Keratinocyte (primary cell): ENCODE results near the gene SCAMP4. TPM values are rescaled to one million over a fixed set of nuclear protein-coding genes. Genes with fewer than 3 reads are reported as not detected.
A peak's percentile ranks its signal among the peaks of the same experiment; 100 is the strongest.
"Not testable (repeated sequence)": the region's sequence is repeated elsewhere in the genome, so short reads cannot be mapped to it uniquely, and the experiment has no call there.

ENCODE experiments used
- DNase-seq: peaks from one replicate; pipeline ENCODE4 v3.0.0-alpha.2; 2011; ENCODE audit warnings: low read depth, missing footprints, low spot score
- FAIRE-seq: peaks from 2 replicates; lab custom pipeline; 2011; peaks lifted over from hg19 to GRCh38; lab: Jason Lieb, UNC
- H2AFZ ChIP-seq: 2 replicates; pipeline ENCODE4 v1.6.0; 2012; ENCODE audit warnings: low read length, control low read depth, inconsistent platforms; ENCODE audit not compliant: control insufficient read depth
- H3K27ac ChIP-seq: 2 replicates; pipeline ENCODE4 v1.5.1; 2011; ENCODE audit warnings: low read length; ENCODE audit not compliant: control insufficient read depth, insufficient read depth
- H3K27me3 ChIP-seq: 3 replicates; pipeline ENCODE4 v1.6.0; 2011; ENCODE audit warnings: low read length; ENCODE audit not compliant: control insufficient read depth, insufficient read depth; ENCODE audit errors: extremely low read depth
- H3K36me3 ChIP-seq, 2 experiments: 2 replicates in 1 of 2; 3 replicates in 1 of 2; pipeline ENCODE4 v1.5.1; 2011; ENCODE audit warnings: low read length in 2 of 2, mild to moderate bottlenecking in 1 of 2; ENCODE audit not compliant: control insufficient read depth in 2 of 2, insufficient read depth in 2 of 2; ENCODE audit errors: extremely low read depth in 1 of 2
- H3K4me1 ChIP-seq: 3 replicates; pipeline ENCODE4 v1.5.1; 2011; ENCODE audit warnings: low read length; ENCODE audit not compliant: control insufficient read depth, insufficient read depth; ENCODE audit errors: extremely low read depth
- H3K4me2 ChIP-seq: 3 replicates; pipeline ENCODE4 v1.6.0; 2011; ENCODE audit warnings: low read depth, low read length; ENCODE audit not compliant: control insufficient read depth, insufficient read depth; ENCODE audit errors: extremely low read depth
- H3K4me3 ChIP-seq, 3 experiments: fragments of 200-600 bp in 1 of 3; sonication (generic) in 1 of 3; 2 replicates in 2 of 3; 3 replicates in 1 of 3; pipeline ENCODE4 v1.5.1; 2011 to 2016; ENCODE audit warnings: low read length in 3 of 3, mild to moderate bottlenecking in 3 of 3, control low read depth in 2 of 3, inconsistent platforms in 1 of 3, low read depth in 1 of 3, mixed read lengths in 1 of 3, mixed run types in 1 of 3, moderate library complexity in 1 of 3; ENCODE audit not compliant: control insufficient read depth in 2 of 3, insufficient read depth in 2 of 3; ENCODE audit errors: extremely low read depth in 1 of 3
- H3K79me2 ChIP-seq: 2 replicates; pipeline ENCODE4 v1.6.0; 2012; ENCODE audit warnings: low read length; ENCODE audit not compliant: control insufficient read depth, insufficient read depth
- H3K9ac ChIP-seq: 3 replicates; pipeline ENCODE4 v1.6.0; 2011; ENCODE audit warnings: low read length; ENCODE audit not compliant: control insufficient read depth, insufficient read depth; ENCODE audit errors: extremely low read depth
- H3K9me1 ChIP-seq: 3 replicates; pipeline ENCODE4 v1.6.0; 2011; ENCODE audit warnings: low read length; ENCODE audit not compliant: control insufficient read depth, insufficient read depth; ENCODE audit errors: extremely low read depth
- H3K9me3 ChIP-seq: 2 replicates; pipeline ENCODE4 v1.5.1; 2012; ENCODE audit warnings: low read depth, low read length; ENCODE audit not compliant: control insufficient read depth
- H4K20me1 ChIP-seq: 3 replicates; pipeline ENCODE4 v1.6.0; 2011; ENCODE audit warnings: low read length; ENCODE audit not compliant: control insufficient read depth, insufficient read depth; ENCODE audit errors: extremely low read depth
- CTCF ChIP-seq, 3 experiments: IDR thresholded peaks in 1 of 3; conservative IDR thresholded peaks in 1 of 3; optimal IDR thresholded peaks in 1 of 3; 2 replicates in 2 of 3; 3 replicates in 1 of 3; pipeline versions ENCODE3 to v1.5.1; 2011; ENCODE audit warnings: low read length in 3 of 3, mild to moderate bottlenecking in 3 of 3, moderate library complexity in 2 of 3, control low read depth in 1 of 3, inconsistent platforms in 1 of 3; ENCODE audit not compliant: insufficient read depth in 2 of 3; ENCODE audit errors: extremely low read depth in 1 of 3
- EZH2 ChIP-seq: IDR thresholded peaks from one replicate; pipeline ENCODE4 v1.6.1; 2012; ENCODE audit warnings: inconsistent platforms, mild to moderate bottlenecking, low read length, moderate library complexity
- dilution Hi-C: fragments of 300-500 bp; cut with MboI; formaldehyde crosslinking; loops from one replicate; pipeline ENCODE4 v1.7.0; 2020; ENCODE audit warnings: low sequenced_read_pairs; ENCODE audit not compliant: extremely low pct_ligation_motif_present
- polyA plus RNA-seq, 5 experiments: library from polyadenylated mRNA; depleted of rRNA in 3 of 5; stranded (reverse) in 3 of 5; stranded (forward) in 1 of 5; unstranded in 1 of 5; fragments of >200 nt; gene quantifications; 1 replicate in 1 of 5; 2 replicates in 3 of 5; 3 replicates in 1 of 5; pipeline versions ENCODE4 v1.2.1 to v1.2.3, GENCODE V29; 2011 to 2012; ENCODE audit warnings: missing spikeins in 2 of 5, low read depth in 1 of 5, low replicate concordance in 1 of 5

SCAMP4 gene
- polyA plus RNA-seq, 1 donor (not counting 4 experiments of a cell fraction or from before 2014, with no cell fraction given), result 4.8 TPM

- TF ChIP-seq EZH2 (no peak), CTCF (optimal IDR thresholded peaks at IDR 0.05 in 1 of 3, IDR thresholded peaks at IDR 0.05 in 1 of 3, conservative IDR thresholded peaks at IDR 0.05 in 1 of 3; ENCODE audit: extremely low read depth in 1 of 3, insufficient read depth in 2 of 3, low read length in 3 of 3) (peak in 1 of 3 experiments; percentile 14)
- H3K27me3 ChIP-seq, result no peaks in the 10 kb centered on the region
- peak overlapping the region; percentile 90 for H3K9ac ChIP-seq
- H3K4me2 ChIP-seq, result peak overlapping the region; percentile 99
- DNase-seq (no peak), FAIRE-seq (peak; percentile 20)
- H4K20me1 ChIP-seq, result peaks cover 14% of the 10 kb centered on the region
- H3K4me3 ChIP-seq, result peak overlapping the region; percentile 60 to 94 (median 80)
- no peaks in the 10 kb centered on the region for H3K9me1 ChIP-seq
- H3K9me3 ChIP-seq, result no peaks in the 10 kb centered on the region
- peaks cover 54% of the 10 kb centered on the region for H3K79me2 ChIP-seq
- H3K27ac ChIP-seq, result peak overlapping the region; percentile 79
- H3K36me3 ChIP-seq, result peaks cover 5 to 7% of the 10 kb centered on the region in 2 experiments
- dilution Hi-C loops, result no loop called here
- H2AFZ ChIP-seq, result peak overlapping the region; percentile 36
- H3K4me1 ChIP-seq, result peaks cover 30% of the 10 kb centered on the region
These were observed 29.3 kb upstream of the SCAMP4 start for GRCh38 chr19:1875646-1876495.

- dilution Hi-C loops, H3K27me3 ChIP-seq, H3K9me1 ChIP-seq, DNase-seq, H3K36me3 ChIP-seq, H2AFZ ChIP-seq, H3K9me3 ChIP-seq, FAIRE-seq: not testable (repeated sequence)
- H3K79me2 ChIP-seq, result peaks cover 51% of the 10 kb centered on the region
- H3K4me1 ChIP-seq, result peaks cover 32% of the 10 kb centered on the region
- H3K4me3 ChIP-seq, result peak overlapping the region; percentile 60 to 94 (median 80)
- peaks cover 15% of the 10 kb centered on the region for H4K20me1 ChIP-seq
- peak overlapping the region; percentile 99 for H3K4me2 ChIP-seq
- H3K9ac ChIP-seq, result peak overlapping the region; percentile 90
- peak overlapping the region; percentile 79 for H3K27ac ChIP-seq
These were observed 28.5 kb upstream of the SCAMP4 start for GRCh38 chr19:1876496-1877279.

GRCh38 chr19:1877280-1877660, 27.9 kb upstream of the SCAMP4 start:
- H3K4me2 ChIP-seq, FAIRE-seq, H3K36me3 ChIP-seq, H2AFZ ChIP-seq, DNase-seq, H3K27me3 ChIP-seq, H3K9me1 ChIP-seq, H3K9ac ChIP-seq, dilution Hi-C loops, H3K4me3 ChIP-seq, H3K27ac ChIP-seq, H3K9me3 ChIP-seq: not testable (repeated sequence)
- H4K20me1 ChIP-seq, result peaks cover 15% of the 10 kb centered on the region
- H3K4me1 ChIP-seq, result peaks cover 35% of the 10 kb centered on the region
- H3K79me2 ChIP-seq, result peaks cover 56% of the 10 kb centered on the region

GRCh38 chr19:1878583-1878982, 26.6 kb upstream of the SCAMP4 start:
- H3K4me1 ChIP-seq, result peaks cover 38% of the 10 kb centered on the region

More at GRCh38 chr19:1878583-1878982, 26.6 kb upstream of the SCAMP4 start:
- H3K27me3 ChIP-seq, H2AFZ ChIP-seq, H3K4me2 ChIP-seq, DNase-seq, dilution Hi-C loops, FAIRE-seq, H3K27ac ChIP-seq, H3K9me1 ChIP-seq, H3K9ac ChIP-seq, H3K4me3 ChIP-seq, H3K9me3 ChIP-seq: not testable (repeated sequence)
- H4K20me1 ChIP-seq, result peaks cover 26% of the 10 kb centered on the region
- peaks cover 56% of the 10 kb centered on the region for H3K79me2 ChIP-seq
- H3K36me3 ChIP-seq, result peaks cover 5 to 11% of the 10 kb centered on the region in 2 experiments
